ENCODE results near the gene CACHD1.

CACHD1 gene

DNA sequence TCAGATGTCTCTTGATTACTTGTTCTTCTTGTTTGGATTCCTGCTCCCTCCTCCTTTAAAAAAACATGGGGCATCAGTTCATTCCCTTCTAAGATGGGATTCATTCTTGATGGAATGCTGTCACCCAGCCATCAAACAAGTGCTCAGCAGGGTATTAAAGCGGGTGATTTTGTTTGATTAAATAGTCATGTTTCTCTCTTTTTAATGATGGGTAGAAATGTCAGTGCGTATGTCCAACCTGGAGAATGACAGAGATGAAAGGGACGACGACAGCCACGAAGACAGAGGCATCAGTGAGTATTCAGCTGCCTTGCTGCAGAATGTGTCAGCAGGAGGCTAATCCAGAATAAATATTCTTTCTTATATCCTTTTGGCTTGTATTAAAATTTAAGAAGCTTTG is 211.1 kb downstream of the CACHD1 start:
- H3K27me3 ChIP-seq (ENCODE audit: control insufficient read depth in 1 of 2, insufficient read depth in 2 of 2, low read length in 2 of 2), result no peaks in the 10 kb centered on the region
- H3K36me3 ChIP-seq (ENCODE audit: control insufficient read depth in 1 of 2, insufficient read depth in 2 of 2, low read length in 2 of 2), result peaks cover 0 to 15% of the 10 kb centered on the region in 2 donors
- no peaks in the 10 kb centered on the region for H3K9me3 ChIP-seq (ENCODE audit: control insufficient read depth in 1 of 2, low read length in 2 of 2)
- no peak overlapping the region for H3K27ac ChIP-seq (ENCODE audit: low read depth, low read length)
- H3K4me1 ChIP-seq (ENCODE audit: control insufficient read depth in 1 of 2, insufficient read depth in 2 of 2, low read length in 2 of 2), result peaks cover 3 to 5% of the 10 kb centered on the region in 2 donors
- H3K4me3 ChIP-seq (ENCODE audit: low read depth in 1 of 2, low read length in 2 of 2), result no peak overlapping the region
- H3K9ac ChIP-seq (ENCODE audit: low read depth in 1 of 2, low read length in 2 of 2), result no peak overlapping the region

DNA sequence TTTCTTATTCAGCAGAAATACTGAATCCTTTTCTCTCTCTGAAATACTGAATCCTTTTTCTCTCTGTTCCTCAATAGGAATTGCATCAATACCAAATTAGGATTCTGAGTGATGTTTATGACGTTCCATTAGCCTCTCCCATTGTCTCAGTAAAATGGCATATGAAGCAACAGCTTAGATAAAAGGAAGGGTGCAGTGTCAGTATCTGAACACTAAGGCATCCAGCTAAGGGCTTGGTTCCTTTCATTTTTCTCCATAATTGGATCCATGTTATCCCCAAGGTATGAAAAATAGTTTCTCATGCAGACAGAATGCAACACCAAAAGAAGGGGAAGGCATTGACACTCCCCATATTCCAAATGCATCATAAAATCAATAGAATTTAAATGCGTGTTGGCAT is 213.5 kb downstream of the CACHD1 start:
- peaks cover 10 to 20% of the 10 kb centered on the region in 2 donors for H3K4me1 ChIP-seq (ENCODE audit: control insufficient read depth in 1 of 2, insufficient read depth in 2 of 2, low read length in 2 of 2)
- H3K36me3 ChIP-seq (ENCODE audit: control insufficient read depth in 1 of 2, insufficient read depth in 2 of 2, low read length in 2 of 2), result peaks cover 0 to 13% of the 10 kb centered on the region in 2 donors
- no peaks in the 10 kb centered on the region for H3K27me3 ChIP-seq (ENCODE audit: control insufficient read depth in 1 of 2, insufficient read depth in 2 of 2, low read length in 2 of 2)
- H3K9me3 ChIP-seq (ENCODE audit: control insufficient read depth in 1 of 2, low read length in 2 of 2), result no peaks in the 10 kb centered on the region
- no peak overlapping the region for H3K27ac ChIP-seq (ENCODE audit: low read depth, low read length)
- H3K4me3 ChIP-seq (ENCODE audit: low read depth in 1 of 2, low read length in 2 of 2), result no peak overlapping the region
- H3K9ac ChIP-seq (ENCODE audit: low read depth in 1 of 2, low read length in 2 of 2), result no peak overlapping the region

DNA sequence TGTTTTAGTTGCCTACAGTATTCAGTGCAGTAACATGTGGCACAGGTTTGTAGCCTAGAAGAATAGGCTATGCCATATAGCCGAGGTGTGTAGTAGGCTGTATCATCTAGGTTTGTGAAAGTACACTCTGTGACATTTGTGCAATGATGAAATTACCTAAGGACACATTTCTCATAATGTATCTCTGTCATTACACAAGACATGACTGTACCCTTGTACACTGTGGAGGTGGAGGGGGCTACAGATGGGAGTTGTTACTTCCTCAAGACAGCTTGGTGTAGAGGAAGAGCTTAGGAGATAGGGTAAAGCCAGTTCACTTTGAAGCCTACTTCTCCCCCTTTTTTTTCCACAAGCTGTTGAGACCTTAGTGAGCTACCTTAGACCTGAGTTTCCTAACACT is 215.3 kb downstream of the CACHD1 start:
- no peak overlapping the region for H3K4me3 ChIP-seq (ENCODE audit: low read depth in 1 of 2, low read length in 2 of 2)
- peaks cover 10 to 20% of the 10 kb centered on the region in 2 donors for H3K4me1 ChIP-seq (ENCODE audit: control insufficient read depth in 1 of 2, insufficient read depth in 2 of 2, low read length in 2 of 2)
- no peaks in the 10 kb centered on the region for H3K27me3 ChIP-seq (ENCODE audit: control insufficient read depth in 1 of 2, insufficient read depth in 2 of 2, low read length in 2 of 2)
- H3K9ac ChIP-seq (ENCODE audit: low read depth in 1 of 2, low read length in 2 of 2), result no peak overlapping the region
- no peak overlapping the region for H3K27ac ChIP-seq (ENCODE audit: low read depth, low read length)
- peaks cover 0 to 7% of the 10 kb centered on the region in 2 donors for H3K36me3 ChIP-seq (ENCODE audit: control insufficient read depth in 1 of 2, insufficient read depth in 2 of 2, low read length in 2 of 2)
- H3K9me3 ChIP-seq (ENCODE audit: control insufficient read depth in 1 of 2, low read length in 2 of 2), result no peaks in the 10 kb centered on the region

DNA sequence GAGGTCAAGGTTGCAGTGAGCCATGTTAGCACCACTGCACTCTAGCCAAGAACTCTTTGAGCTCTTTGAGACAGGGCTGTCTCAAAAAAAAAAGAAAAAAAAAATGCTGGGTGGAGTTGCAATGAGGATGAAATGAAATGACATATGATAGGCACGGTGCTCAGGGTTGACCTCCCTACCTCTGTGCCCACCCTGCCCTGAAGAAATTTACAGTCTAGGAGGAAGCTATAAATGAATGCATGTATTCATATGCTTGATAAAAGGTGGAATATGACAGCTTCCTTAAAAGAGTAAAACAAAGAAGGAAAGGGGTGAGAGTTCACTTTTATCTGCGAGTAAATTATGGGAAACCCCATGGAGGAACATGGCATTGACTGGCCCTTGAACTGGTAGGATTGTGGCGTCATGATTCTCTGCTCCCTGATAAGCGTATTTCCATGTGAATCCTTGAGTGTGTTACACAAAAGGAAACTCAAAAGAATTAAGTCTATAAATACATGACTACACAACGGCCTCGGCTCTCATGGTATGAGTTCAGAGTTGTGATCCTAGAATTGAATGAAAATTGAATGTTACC is 215.9 kb downstream of the CACHD1 start:
- H3K27me3 ChIP-seq (ENCODE audit: control insufficient read depth in 1 of 2, insufficient read depth in 2 of 2, low read length in 2 of 2), result no peaks in the 10 kb centered on the region
- H3K9ac ChIP-seq (ENCODE audit: low read depth in 1 of 2, low read length in 2 of 2), result no peak overlapping the region
- H3K4me1 ChIP-seq (ENCODE audit: control insufficient read depth in 1 of 2, insufficient read depth in 2 of 2, low read length in 2 of 2), result peaks cover 10 to 20% of the 10 kb centered on the region in 2 donors
- H3K4me3 ChIP-seq (ENCODE audit: low read depth in 1 of 2, low read length in 2 of 2), result no peak overlapping the region
- H3K36me3 ChIP-seq (ENCODE audit: control insufficient read depth in 1 of 2, insufficient read depth in 2 of 2, low read length in 2 of 2), result peaks cover 0 to 2% of the 10 kb centered on the region in 2 donors
- H3K27ac ChIP-seq (ENCODE audit: low read depth, low read length), result no peak overlapping the region
- no peaks in the 10 kb centered on the region for H3K9me3 ChIP-seq (ENCODE audit: control insufficient read depth in 1 of 2, low read length in 2 of 2)

DNA sequence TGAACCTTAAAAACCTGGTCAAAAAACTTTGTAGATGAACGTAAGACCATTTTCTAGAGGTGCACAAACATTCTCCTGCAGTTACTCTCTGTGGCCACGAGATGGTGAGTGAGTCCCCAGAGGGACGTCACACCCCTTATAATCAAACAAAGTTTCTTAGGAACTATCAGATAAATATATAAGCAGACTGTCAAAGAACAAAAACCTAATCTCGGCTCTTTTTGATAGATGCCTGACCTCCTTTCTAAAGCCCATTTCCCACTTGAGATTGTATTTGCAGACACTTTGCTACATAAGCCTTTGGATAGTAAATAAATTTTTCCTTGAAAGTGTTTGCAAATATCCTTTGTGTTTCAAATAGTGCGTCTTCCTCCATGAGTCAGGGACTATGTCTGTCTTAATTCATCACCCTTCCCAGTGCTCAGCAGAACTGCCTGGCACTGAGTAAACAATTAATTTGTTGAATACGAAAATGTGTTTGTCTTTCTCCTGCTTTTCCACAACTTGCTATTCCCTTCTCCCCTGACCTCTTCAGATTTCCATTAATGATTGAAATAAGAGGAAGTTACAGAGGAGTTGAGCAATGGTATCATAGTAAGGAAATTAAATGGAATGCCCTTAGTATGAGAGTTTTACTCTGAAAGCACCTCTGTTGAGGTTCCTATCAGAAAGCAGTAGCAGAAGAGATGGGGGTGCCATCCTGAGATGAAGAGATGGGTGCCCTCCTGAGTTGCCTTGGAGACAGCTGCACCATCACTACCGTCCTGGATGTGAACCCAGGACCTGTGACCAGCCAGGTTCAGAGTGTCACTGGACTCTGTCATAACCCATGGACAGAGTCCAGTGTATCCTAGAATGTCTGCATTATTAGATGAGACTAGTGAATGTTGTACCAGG is 217.1 kb downstream of the CACHD1 start:
- H3K27me3 ChIP-seq (ENCODE audit: control insufficient read depth in 1 of 2, insufficient read depth in 2 of 2, low read length in 2 of 2), result no peaks in the 10 kb centered on the region
- H3K4me1 ChIP-seq (ENCODE audit: control insufficient read depth in 1 of 2, insufficient read depth in 2 of 2, low read length in 2 of 2), result peaks cover 10 to 20% of the 10 kb centered on the region in 2 donors
- no peak overlapping the region for H3K9ac ChIP-seq (ENCODE audit: low read depth in 1 of 2, low read length in 2 of 2)
- H3K36me3 ChIP-seq (ENCODE audit: control insufficient read depth in 1 of 2, insufficient read depth in 2 of 2, low read length in 2 of 2), result peaks cover 0 to 3% of the 10 kb centered on the region in 2 donors
- no peak overlapping the region for H3K27ac ChIP-seq (ENCODE audit: low read depth, low read length)
- no peaks in the 10 kb centered on the region for H3K9me3 ChIP-seq (ENCODE audit: control insufficient read depth in 1 of 2, low read length in 2 of 2)
- no peak overlapping the region for H3K4me3 ChIP-seq (ENCODE audit: low read depth in 1 of 2, low read length in 2 of 2)

DNA sequence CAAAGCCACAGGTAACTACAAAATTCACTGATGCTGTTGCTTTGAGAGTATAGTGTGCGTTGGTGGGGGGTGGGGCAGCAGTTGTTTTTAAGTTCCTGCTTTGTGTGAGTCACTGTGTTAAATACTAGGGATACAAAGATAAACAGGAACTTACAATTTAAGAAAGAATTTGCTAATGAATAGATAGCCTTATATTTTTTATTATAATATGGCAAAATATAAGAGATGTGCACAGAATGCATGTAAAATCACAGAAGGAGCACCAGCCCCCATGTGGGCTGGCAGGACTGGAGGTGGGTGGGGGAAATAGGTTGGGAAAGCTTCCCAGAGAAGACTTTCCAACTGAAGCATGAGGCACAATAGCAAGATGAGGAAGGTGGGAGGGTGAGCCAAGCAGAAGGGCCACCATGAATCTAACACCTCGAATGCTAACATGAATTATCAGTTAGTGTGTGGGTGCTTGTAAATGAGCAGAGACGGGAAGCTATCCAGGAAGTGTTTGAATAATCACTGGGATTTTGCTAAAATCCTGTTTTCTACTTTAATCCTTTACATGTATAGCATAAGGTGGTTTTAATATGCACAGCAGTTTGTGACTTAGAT is 217.9 kb downstream of the CACHD1 start:
- Histone ChIP-seq H3K9ac (ENCODE audit: low read depth in 1 of 2, low read length in 2 of 2) (no peak overlapping the region), H3K27ac (ENCODE audit: low read depth, low read length) (no peak overlapping the region)

DNA sequence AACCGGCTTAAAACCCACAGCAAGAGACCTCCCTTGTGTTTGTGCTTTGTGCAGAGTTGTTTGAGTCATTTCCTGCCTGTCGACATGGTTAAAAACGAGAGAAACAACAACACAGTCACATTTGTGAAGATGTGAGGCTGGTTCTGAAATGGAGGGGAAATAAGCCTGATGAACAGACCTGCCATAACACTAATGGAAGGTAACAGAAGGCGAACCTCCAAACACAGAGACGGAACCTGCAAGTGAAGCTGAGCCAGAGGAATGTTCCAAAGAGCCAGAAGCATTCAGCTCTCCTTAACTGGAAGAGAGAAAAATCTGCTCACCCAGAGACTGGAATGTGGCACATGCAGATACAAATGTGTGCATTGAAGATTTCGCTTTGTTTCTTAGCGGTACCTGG is 221.7 kb downstream of the CACHD1 start:
- Histone ChIP-seq H3K4me1 (ENCODE audit: control insufficient read depth in 1 of 2, insufficient read depth in 2 of 2, low read length in 2 of 2) (peaks cover 7 to 9% of the 10 kb centered on the region in 2 donors), H3K27ac (ENCODE audit: low read depth, low read length) (no peak overlapping the region), H3K36me3 (ENCODE audit: control insufficient read depth in 1 of 2, insufficient read depth in 2 of 2, low read length in 2 of 2) (peaks cover 0 to 3% of the 10 kb centered on the region in 2 donors), H3K27me3 (ENCODE audit: control insufficient read depth in 1 of 2, insufficient read depth in 2 of 2, low read length in 2 of 2) (no peaks in the 10 kb centered on the region), H3K9ac (ENCODE audit: low read depth in 1 of 2, low read length in 2 of 2) (no peak overlapping the region), H3K4me3 (ENCODE audit: low read depth in 1 of 2, low read length in 2 of 2) (no peak overlapping the region), H3K9me3 (ENCODE audit: control insufficient read depth in 1 of 2, low read length in 2 of 2) (no peaks in the 10 kb centered on the region)

More for the DNA sequence above, 217.9 kb downstream of the CACHD1 start:
- Histone ChIP-seq H3K36me3 (ENCODE audit: control insufficient read depth in 1 of 2, insufficient read depth in 2 of 2, low read length in 2 of 2) (peaks cover 0 to 3% of the 10 kb centered on the region in 2 donors), H3K4me1 (ENCODE audit: control insufficient read depth in 1 of 2, insufficient read depth in 2 of 2, low read length in 2 of 2) (peaks cover 10 to 20% of the 10 kb centered on the region in 2 donors), H3K4me3 (ENCODE audit: low read depth in 1 of 2, low read length in 2 of 2) (no peak overlapping the region), H3K9me3 (ENCODE audit: control insufficient read depth in 1 of 2, low read length in 2 of 2) (no peaks in the 10 kb centered on the region), H3K27me3 (ENCODE audit: control insufficient read depth in 1 of 2, insufficient read depth in 2 of 2, low read length in 2 of 2) (no peaks in the 10 kb centered on the region)

DNA sequence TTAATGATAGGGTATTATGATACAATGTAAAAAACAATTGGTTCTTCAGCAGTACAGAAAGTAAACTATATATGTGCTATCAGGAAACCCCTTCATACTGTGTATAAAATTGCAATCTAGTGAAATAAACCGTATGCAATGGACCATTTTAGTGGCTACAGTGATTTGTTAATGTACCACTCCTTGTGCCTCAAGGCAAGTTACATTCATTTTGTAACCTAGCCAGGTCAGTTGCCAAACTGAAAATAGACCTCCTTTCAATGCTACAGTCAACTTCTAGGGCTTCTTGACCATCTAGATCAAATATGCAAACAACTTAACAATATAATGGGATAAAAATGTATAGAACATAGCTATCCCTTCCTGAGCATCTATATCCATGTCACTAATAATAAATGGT is 223.0 kb downstream of the CACHD1 start:
- peaks cover 0 to 3% of the 10 kb centered on the region in 2 donors for H3K36me3 ChIP-seq (ENCODE audit: control insufficient read depth in 1 of 2, insufficient read depth in 2 of 2, low read length in 2 of 2)
- no peak overlapping the region for H3K27ac ChIP-seq (ENCODE audit: low read depth, low read length)
- H3K9ac ChIP-seq (ENCODE audit: low read depth in 1 of 2, low read length in 2 of 2), result no peak overlapping the region
- H3K9me3 ChIP-seq (ENCODE audit: control insufficient read depth in 1 of 2, low read length in 2 of 2), result no peaks in the 10 kb centered on the region
- no peak overlapping the region for H3K4me3 ChIP-seq (ENCODE audit: low read depth in 1 of 2, low read length in 2 of 2)
- no peaks in the 10 kb centered on the region for H3K27me3 ChIP-seq (ENCODE audit: control insufficient read depth in 1 of 2, insufficient read depth in 2 of 2, low read length in 2 of 2)
- H3K4me1 ChIP-seq (ENCODE audit: control insufficient read depth in 1 of 2, insufficient read depth in 2 of 2, low read length in 2 of 2), result no peaks in the 10 kb centered on the region

DNA sequence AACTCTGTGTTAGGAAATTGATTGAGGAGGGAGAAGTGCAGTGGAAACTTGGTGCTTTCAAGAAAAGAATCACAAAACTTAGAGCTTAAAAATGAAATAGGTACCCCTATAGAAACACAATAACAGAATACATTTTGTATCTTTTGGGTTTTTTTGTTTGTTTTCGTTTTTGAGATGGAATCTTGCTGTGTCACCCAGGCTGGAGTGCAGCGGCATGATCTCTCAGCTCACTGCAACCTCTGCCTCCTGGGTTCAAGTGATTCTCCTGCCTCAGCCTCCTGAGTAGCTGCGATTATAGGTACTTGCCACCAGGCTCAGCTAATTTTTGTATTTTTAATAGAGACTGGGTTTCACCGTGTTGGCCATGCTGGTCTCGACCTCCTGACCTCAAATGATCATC is 223.5 kb downstream of the CACHD1 start:
- Histone ChIP-seq H3K9me3 (ENCODE audit: control insufficient read depth in 1 of 2, low read length in 2 of 2) (no peaks in the 10 kb centered on the region), H3K27me3 (ENCODE audit: control insufficient read depth in 1 of 2, insufficient read depth in 2 of 2, low read length in 2 of 2) (no peaks in the 10 kb centered on the region), H3K4me1 (ENCODE audit: control insufficient read depth in 1 of 2, insufficient read depth in 2 of 2, low read length in 2 of 2) (no peaks in the 10 kb centered on the region), H3K9ac (ENCODE audit: low read depth in 1 of 2, low read length in 2 of 2) (no peak overlapping the region), H3K36me3 (ENCODE audit: control insufficient read depth in 1 of 2, insufficient read depth in 2 of 2, low read length in 2 of 2) (peaks cover 0 to 3% of the 10 kb centered on the region in 2 donors), H3K27ac (ENCODE audit: low read depth, low read length) (no peak overlapping the region), H3K4me3 (ENCODE audit: low read depth in 1 of 2, low read length in 2 of 2) (no peak overlapping the region)

DNA sequence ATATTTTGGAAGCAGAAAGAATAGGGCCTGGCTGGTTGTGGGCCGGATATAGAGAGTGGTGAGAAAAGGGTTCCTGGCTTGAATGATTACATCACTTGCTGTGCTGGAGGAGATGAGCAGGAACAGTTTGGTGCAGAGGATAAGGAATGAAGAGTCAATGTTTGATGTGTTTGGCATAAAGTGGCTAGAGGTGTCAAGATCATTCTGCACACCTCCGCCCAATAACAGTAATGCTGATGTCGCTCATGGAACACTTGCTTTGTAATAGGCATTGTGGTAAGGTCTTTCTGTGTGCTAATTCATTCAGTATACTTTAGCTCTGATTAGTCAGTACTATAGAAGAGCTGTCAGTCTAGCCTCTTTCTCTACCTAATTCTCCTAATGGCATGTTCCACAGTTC is 226.9 kb downstream of the CACHD1 start:
- H3K4me1 ChIP-seq (ENCODE audit: control insufficient read depth in 1 of 2, insufficient read depth in 2 of 2, low read length in 2 of 2), result no peaks in the 10 kb centered on the region
- H3K9ac ChIP-seq (ENCODE audit: low read depth in 1 of 2, low read length in 2 of 2), result no peak overlapping the region
- no peaks in the 10 kb centered on the region for H3K36me3 ChIP-seq (ENCODE audit: control insufficient read depth in 1 of 2, insufficient read depth in 2 of 2, low read length in 2 of 2)
- H3K9me3 ChIP-seq (ENCODE audit: control insufficient read depth in 1 of 2, low read length in 2 of 2), result no peaks in the 10 kb centered on the region
- H3K27me3 ChIP-seq (ENCODE audit: control insufficient read depth in 1 of 2, insufficient read depth in 2 of 2, low read length in 2 of 2), result no peaks in the 10 kb centered on the region
- no peak overlapping the region for H3K27ac ChIP-seq (ENCODE audit: low read depth, low read length)
- H3K4me3 ChIP-seq (ENCODE audit: low read depth in 1 of 2, low read length in 2 of 2), result no peak overlapping the region
